ENCODE results near the gene ZNF611. TPM values are rescaled to one million over a fixed set of nuclear protein-coding genes. Genes with fewer than 3 reads are reported as not detected.
"Not testable (repeated sequence)": the region's sequence is repeated elsewhere in the genome, so short reads cannot be mapped to it uniquely, and the experiment has no call there.

ZNF611 gene
- total RNA-seq = 23.2 TPM
- long read RNA-seq, full-length matches to known transcripts = 4 of 10 reads
- long read RNA-seq, partial matches to known transcripts = 0 of 10 reads
- long read RNA-seq, other reads (novel, unspliced or antisense) = 6 of 10 reads

GRCh38 chr19:52734893-52735661 lies at the start of gene ZNF611:
Gene ZNF611, minus strand, starts transcription at chr19:52735044. Its CDS starts 19,150 bp downstream, at chr19:52715894.
- Histone ChIP-seq H3K27me3 (no peaks in the 10 kb centered on the region), H3K9me3 (no peaks in the 10 kb centered on the region), H3K4me3 (peak within 1 kb of the TSS; percentile 85), H3K27ac (peak within 1 kb of the TSS; percentile 95), H3K36me3 (no peaks in the 10 kb centered on the region), H3K4me1 (no peaks in the 10 kb centered on the region)
- TF ChIP-seq, protein P1, sequence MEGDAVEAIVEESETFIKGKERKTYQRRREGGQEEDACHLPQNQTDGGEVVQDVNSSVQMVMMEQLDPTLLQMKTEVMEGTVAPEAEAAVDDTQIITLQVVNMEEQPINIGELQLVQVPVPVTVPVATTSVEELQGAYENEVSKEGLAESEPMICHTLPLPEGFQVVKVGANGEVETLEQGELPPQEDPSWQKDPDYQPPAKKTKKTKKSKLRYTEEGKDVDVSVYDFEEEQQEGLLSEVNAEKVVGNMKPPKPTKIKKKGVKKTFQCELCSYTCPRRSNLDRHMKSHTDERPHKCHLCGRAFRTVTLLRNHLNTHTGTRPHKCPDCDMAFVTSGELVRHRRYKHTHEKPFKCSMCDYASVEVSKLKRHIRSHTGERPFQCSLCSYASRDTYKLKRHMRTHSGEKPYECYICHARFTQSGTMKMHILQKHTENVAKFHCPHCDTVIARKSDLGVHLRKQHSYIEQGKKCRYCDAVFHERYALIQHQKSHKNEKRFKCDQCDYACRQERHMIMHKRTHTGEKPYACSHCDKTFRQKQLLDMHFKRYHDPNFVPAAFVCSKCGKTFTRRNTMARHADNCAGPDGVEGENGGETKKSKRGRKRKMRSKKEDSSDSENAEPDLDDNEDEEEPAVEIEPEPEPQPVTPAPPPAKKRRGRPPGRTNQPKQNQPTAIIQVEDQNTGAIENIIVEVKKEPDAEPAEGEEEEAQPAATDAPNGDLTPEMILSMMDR (IDR thresholded peaks at IDR 0.05) = peak; percentile 57
- DNase-seq = peak; percentile 99
- intact Hi-C loops (cut with DNase I) = no loop called here
- peak; percentile 99 for ATAC-seq

DNA sequence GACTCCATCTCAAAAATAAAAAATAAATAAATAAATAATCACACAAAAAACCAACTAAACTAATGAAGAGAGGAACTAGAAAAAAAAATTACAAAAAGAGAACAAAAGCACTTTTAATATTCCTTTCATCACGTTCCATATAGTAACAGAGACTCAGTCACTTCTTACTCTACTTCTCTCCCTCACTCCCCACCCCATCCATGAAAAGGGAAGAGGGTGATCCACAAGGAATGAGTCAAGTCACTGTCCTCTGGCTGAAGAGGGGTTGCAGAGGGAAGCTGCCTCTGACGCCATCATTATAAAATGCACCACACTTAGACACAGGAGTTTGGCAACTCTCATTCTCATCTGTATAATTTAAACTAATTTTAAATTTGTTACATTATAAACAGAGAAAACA lies 48.0 kb upstream of the ZNF611 start:
- H3K27ac ChIP-seq; H3K4me1 ChIP-seq; H3K9me3 ChIP-seq; DNase-seq; intact Hi-C loops (cut with DNase I); ATAC-seq; H3K27me3 ChIP-seq; H3K4me3 ChIP-seq: not testable (repeated sequence)
- H3K36me3 ChIP-seq = peaks cover 12% of the 10 kb centered on the region

DNA sequence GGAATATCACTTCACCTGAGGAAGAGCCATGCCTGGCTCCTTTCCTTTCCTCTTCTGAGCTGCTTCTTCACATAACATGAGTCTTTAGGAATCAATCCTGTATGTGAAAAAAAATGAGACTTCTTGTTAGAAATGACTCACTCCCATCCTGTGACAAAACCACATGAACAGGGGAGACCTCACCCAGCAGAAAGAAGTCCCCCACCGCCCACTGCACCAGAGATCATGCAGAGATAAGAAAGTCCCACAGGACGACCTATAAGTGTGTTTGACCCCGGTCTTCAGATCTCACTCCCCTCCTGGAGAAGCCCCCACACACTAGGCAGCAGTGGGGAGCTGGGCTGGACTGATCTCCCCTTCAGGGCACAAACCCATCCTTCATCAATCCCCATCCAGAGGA lies 44.0 kb upstream of the ZNF611 start:
- H3K27ac ChIP-seq = no peak overlapping the region
- H3K4me3 ChIP-seq = no peak overlapping the region
- no peak for DNase-seq
- peaks cover 16% of the 10 kb centered on the region for H3K36me3 ChIP-seq
- TF ChIP-seq, protein P1 (IDR thresholded peaks at IDR 0.05) = no peak
- intact Hi-C loops (cut with DNase I) = no loop called here
- H3K4me1 ChIP-seq = no peaks in the 10 kb centered on the region
- no peak for ATAC-seq
- H3K9me3 ChIP-seq = no peaks in the 10 kb centered on the region
- H3K27me3 ChIP-seq = no peaks in the 10 kb centered on the region

DNA sequence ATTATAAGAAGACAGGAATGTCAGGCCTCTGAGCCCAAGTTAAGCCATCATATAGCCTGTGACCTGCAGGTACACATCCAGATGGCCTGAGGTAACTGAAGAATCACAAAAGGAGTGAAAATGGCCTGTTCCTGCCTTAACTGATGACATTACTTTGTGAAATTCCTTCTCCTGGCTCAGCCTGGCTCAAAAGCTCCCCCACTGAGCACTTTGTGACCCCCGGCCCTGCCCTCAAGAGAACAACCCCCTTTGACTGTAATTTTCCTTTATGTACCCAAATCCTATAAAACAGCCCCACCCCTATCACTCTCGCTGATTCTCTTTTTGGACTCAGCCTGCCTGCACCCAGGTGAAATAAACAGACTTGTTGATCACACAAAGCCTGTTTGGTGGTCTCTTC lies 21.6 kb upstream of the ZNF611 start:
- H3K9me3 ChIP-seq; H3K27me3 ChIP-seq; H3K4me3 ChIP-seq; intact Hi-C loops (cut with DNase I); H3K4me1 ChIP-seq; H3K36me3 ChIP-seq; H3K27ac ChIP-seq; ATAC-seq; DNase-seq: not testable (repeated sequence)

DNA sequence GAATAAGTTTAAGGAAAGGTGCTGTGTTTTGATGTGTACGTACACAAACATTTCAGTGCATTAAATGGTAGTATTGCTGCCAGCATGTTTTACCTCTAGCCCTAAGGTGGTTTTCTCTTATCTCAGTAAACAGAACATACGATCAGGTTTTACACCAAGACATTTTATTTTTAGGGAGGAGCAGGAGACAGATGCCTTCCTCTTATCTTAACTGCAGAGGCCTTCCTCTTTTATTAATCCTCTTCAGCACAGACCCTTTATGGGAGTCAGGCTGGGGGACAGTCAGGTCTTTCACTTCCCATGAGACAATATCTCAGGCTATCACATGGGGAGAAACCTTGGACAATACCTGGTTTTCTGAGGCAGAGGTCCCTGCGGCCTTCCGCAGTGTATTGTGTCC lies 14.9 kb upstream of the ZNF611 start:
- intact Hi-C loops (cut with DNase I) = no loop called here
- no peaks in the 10 kb centered on the region for H3K27me3 ChIP-seq
- ATAC-seq = no peak

GRCh38 chr19:52748336-52748950 lies 13.6 kb upstream of the ZNF611 start:
- DNase-seq = no peak
- Histone ChIP-seq H3K36me3 (no peaks in the 10 kb centered on the region), H3K27me3 (no peaks in the 10 kb centered on the region), H3K4me3 (no peak overlapping the region), H3K9me3 (no peaks in the 10 kb centered on the region), H3K27ac (no peak overlapping the region), H3K4me1 (no peaks in the 10 kb centered on the region)
- intact Hi-C loops (cut with DNase I) = no loop called here
- TF ChIP-seq, protein P1 (IDR thresholded peaks at IDR 0.05) = peak; percentile 35
- peak; percentile 48 for ATAC-seq

More for the DNA sequence above, 14.9 kb upstream of the ZNF611 start:
- H3K9me3 ChIP-seq = no peaks in the 10 kb centered on the region
- H3K36me3 ChIP-seq = no peaks in the 10 kb centered on the region
- H3K4me1 ChIP-seq = no peaks in the 10 kb centered on the region
- DNase-seq = no peak
- TF ChIP-seq, protein P1 (IDR thresholded peaks at IDR 0.05) = no peak
- no peak overlapping the region for H3K27ac ChIP-seq
- H3K4me3 ChIP-seq = no peak overlapping the region

DNA sequence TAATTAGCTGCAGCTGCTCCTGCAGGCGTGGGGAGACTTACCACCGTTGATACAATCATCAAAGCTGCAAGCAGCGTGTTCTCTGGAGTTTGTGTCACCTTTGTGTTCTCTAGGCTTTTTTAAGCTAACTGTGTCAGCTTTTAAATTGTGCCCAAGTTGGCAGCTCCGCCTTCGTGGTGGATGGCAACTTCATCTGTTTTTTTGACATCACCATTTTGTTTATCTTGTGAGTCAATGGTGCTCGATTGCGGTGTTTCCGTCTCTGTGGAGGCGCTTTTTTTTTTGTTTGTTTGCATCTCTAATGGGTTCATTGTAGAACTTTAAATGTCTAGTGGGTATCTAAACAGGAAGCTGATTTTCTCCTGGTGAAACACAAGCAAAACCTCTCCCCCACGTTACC lies 11.1 kb upstream of the ZNF611 start:
- H3K27ac ChIP-seq; H3K4me3 ChIP-seq; ATAC-seq; intact Hi-C loops (cut with DNase I); H3K4me1 ChIP-seq; H3K9me3 ChIP-seq; H3K27me3 ChIP-seq; DNase-seq; H3K36me3 ChIP-seq: not testable (repeated sequence)
